Cardiac muscle cell (in vitro differentiated cells and primary cell): ENCODE results near the gene CSNK2A1. TPM values are rescaled to one million over a fixed set of nuclear protein-coding genes. Genes with fewer than 3 reads are reported as not detected.
A peak's percentile ranks its signal among the peaks of the same experiment; 100 is the strongest.

Experiments used
- DNase-seq, 2 donors: peaks; one replicate each; pipeline versions ENCODE4 v3.0.0 to v3.0.0-alpha.2; 2010 to 2017; ENCODE audit warnings: low read depth in 1 of 2, low spot score in 1 of 2
- H3K27ac ChIP-seq: fragments of 200-600 bp; sonication (generic); 2 replicates; pipeline ENCODE4 v1.5.1; 2016
- H3K27me3 ChIP-seq: fragments of 200-600 bp; sonication (generic); 2 replicates; pipeline ENCODE4 v1.6.0; 2016; ENCODE audit warnings: control low read depth
- H3K36me3 ChIP-seq: fragments of 200-600 bp; sonication (generic); 2 replicates; pipeline ENCODE4 v1.5.1; 2016; ENCODE audit warnings: control low read depth
- H3K4me1 ChIP-seq: fragments of 200-600 bp; sonication (generic); 2 replicates; pipeline ENCODE4 v1.8.1; 2017; ENCODE audit warnings: low read depth, mild to moderate bottlenecking, mixed run types
- H3K4me3 ChIP-seq: fragments of 200-600 bp; sonication (generic); 2 replicates; pipeline ENCODE4 v1.5.1; 2016; ENCODE audit warnings: mild to moderate bottlenecking
- H3K9me3 ChIP-seq: fragments of 200-600 bp; sonication (generic); 2 replicates; pipeline ENCODE4 v1.5.1; 2017; ENCODE audit warnings: low read depth, mild to moderate bottlenecking, control low read depth
- polyA plus RNA-seq: library from polyadenylated mRNA; unstranded; fragments of >200 nt; fragmentation: Nextera tagmentation; extraction: Ambion mirVana; gene quantifications from 2 replicates; pipeline ENCODE4 v1.2.1, GENCODE V29; 2016
- total RNA-seq: library from RNA; depleted of rRNA; stranded (reverse); fragments of >200 nt; gene quantifications from 2 replicates; pipeline ENCODE4 v1.2.3, GENCODE V29; 2016
- TF ChIP-seq, protein P1 (sequence below): IDR thresholded peaks from 2 replicates; pipeline ENCODE4 v1.5.1; 2012; ENCODE audit warnings: low read depth, mild to moderate bottlenecking, low read length

The CSNK2A1 gene
- total and polyA plus RNA-seq, 2 experiments from 2014 or later = 74.8 to 189 TPM

DNA sequence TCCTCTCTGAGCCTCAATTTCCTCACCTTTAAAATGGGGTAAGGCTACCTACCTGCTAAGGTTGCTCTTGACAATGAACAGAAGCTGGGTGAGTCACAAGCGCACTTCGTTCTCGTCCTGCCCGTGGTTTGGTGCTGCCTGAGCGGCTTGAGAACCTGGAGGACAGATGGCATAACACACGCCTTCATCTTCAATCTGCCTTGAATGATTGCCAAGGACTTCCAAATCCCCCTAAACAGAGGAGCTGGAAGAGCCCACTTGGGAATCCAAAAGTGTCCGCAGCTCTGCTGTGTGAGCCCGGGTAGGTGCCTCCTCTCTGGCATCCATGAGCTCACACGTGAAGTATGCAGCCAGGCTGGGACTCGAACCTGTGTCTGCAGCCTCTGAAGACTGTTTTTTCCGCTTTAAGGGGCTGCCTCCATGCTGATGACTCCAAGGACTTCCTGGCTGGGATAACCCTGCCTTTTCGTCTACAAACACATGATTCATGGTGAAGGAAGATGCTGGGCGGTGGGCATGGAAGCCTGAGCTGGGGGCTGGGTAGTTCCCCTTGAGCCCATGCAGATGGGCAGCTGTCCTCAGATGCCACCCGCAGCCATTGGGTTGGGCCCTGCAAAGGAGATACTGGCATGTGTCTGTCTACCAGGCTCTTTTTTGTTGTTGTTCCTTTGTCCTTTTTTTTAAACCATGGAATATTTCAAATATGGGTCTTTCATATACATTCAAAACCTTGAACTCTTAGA lies 25.3 kb upstream of the CSNK2A1 start:
- Histone ChIP-seq H3K27ac (peak overlapping the region; percentile 8), H3K4me3 (no peak overlapping the region), H3K27me3 (no peaks in the 10 kb centered on the region), H3K4me1 (peaks cover 24% of the 10 kb centered on the region), H3K9me3 (no peaks in the 10 kb centered on the region), H3K36me3 (no peaks in the 10 kb centered on the region)
- no peak for DNase-seq
- TF ChIP-seq, protein P1, sequence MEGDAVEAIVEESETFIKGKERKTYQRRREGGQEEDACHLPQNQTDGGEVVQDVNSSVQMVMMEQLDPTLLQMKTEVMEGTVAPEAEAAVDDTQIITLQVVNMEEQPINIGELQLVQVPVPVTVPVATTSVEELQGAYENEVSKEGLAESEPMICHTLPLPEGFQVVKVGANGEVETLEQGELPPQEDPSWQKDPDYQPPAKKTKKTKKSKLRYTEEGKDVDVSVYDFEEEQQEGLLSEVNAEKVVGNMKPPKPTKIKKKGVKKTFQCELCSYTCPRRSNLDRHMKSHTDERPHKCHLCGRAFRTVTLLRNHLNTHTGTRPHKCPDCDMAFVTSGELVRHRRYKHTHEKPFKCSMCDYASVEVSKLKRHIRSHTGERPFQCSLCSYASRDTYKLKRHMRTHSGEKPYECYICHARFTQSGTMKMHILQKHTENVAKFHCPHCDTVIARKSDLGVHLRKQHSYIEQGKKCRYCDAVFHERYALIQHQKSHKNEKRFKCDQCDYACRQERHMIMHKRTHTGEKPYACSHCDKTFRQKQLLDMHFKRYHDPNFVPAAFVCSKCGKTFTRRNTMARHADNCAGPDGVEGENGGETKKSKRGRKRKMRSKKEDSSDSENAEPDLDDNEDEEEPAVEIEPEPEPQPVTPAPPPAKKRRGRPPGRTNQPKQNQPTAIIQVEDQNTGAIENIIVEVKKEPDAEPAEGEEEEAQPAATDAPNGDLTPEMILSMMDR = no peak

DNA sequence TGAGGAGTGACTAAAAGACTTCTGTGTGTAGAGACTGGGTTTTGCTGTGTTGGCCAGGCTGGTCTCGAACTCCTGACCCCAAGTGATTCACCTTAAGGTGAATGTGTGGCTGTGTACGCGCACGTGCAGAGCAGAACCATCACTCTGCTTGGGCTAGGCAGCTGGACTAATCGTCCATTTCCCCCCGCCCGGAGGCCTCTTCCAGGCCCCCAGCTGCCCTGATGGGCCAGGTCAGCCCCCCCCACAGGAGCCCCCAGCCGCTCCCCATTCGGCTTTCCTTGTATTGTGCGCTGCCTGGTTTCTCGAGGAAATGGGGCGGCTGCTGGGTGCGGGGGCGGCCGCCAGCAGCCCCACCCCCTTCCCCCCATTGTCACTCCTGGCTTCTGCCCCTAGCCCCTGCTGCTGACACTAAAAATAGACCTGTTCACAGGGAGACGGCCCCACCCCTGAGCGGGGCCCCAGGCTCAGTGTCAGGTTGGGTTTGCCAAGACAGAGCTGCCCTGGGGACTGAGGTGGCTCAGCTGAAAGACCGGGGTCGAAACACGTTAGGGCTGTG lies 24.6 kb upstream of the CSNK2A1 start:
- TF ChIP-seq, protein P1 = no peak
- peaks cover 24% of the 10 kb centered on the region for H3K4me1 ChIP-seq
- H3K4me3 ChIP-seq = no peak overlapping the region
- no peaks in the 10 kb centered on the region for H3K36me3 ChIP-seq
- H3K9me3 ChIP-seq = no peaks in the 10 kb centered on the region
- peak in 1 of 2 donors; percentile 69 for DNase-seq
- no peak overlapping the region for H3K27ac ChIP-seq
- H3K27me3 ChIP-seq = no peaks in the 10 kb centered on the region

DNA sequence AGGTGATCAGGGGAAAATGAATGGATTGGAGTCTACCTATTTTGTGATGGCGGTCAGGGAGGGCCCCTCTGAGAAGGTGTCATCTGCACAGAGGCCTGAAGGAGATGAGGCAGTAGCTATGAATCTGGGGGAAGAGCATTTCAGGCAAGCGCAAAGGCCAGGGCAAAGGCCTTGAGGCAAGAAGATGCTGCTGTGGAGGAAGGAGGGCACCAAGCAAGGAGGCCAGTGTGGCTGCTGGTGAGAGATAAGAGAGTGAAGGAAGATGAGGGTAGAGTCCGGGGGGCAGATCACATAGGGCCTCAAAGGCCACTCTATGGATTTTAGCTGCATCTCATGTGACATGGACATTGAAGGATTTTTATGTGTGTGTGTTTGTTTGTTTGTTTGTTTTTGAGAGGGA lies 20.6 kb upstream of the CSNK2A1 start:
- peaks cover 18% of the 10 kb centered on the region for H3K4me1 ChIP-seq
- H3K9me3 ChIP-seq = no peaks in the 10 kb centered on the region
- H3K4me3 ChIP-seq = no peak overlapping the region
- TF ChIP-seq, protein P1 = no peak
- DNase-seq = no peak
- H3K27ac ChIP-seq = no peak overlapping the region
- no peaks in the 10 kb centered on the region for H3K27me3 ChIP-seq
- H3K36me3 ChIP-seq = no peaks in the 10 kb centered on the region

DNA sequence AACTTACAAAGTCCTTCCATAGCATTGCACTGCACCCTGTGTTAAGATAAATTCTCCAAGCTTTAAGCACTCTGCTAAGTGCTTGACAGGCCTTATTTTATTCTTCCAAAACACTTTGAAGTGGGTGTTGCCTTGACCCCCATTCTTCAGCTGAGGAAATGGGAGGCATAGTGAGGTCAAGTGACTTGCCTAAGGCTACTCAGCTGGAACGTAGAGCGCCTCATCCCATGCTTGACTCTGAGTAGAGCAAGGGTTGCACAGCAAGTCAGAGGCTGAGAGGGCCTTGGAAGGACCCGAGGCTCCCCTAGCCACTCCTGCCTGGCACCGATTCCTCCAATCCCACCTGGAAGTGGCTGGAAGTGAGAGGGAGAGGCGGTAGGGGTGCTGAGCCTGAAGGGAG lies 19.6 kb upstream of the CSNK2A1 start:
- H3K4me1 ChIP-seq = peaks cover 8% of the 10 kb centered on the region
- H3K9me3 ChIP-seq = no peaks in the 10 kb centered on the region
- H3K27ac ChIP-seq = no peak overlapping the region
- TF ChIP-seq, protein P1 = no peak
- no peaks in the 10 kb centered on the region for H3K27me3 ChIP-seq
- no peak for DNase-seq
- H3K36me3 ChIP-seq = no peaks in the 10 kb centered on the region
- no peak overlapping the region for H3K4me3 ChIP-seq

DNA sequence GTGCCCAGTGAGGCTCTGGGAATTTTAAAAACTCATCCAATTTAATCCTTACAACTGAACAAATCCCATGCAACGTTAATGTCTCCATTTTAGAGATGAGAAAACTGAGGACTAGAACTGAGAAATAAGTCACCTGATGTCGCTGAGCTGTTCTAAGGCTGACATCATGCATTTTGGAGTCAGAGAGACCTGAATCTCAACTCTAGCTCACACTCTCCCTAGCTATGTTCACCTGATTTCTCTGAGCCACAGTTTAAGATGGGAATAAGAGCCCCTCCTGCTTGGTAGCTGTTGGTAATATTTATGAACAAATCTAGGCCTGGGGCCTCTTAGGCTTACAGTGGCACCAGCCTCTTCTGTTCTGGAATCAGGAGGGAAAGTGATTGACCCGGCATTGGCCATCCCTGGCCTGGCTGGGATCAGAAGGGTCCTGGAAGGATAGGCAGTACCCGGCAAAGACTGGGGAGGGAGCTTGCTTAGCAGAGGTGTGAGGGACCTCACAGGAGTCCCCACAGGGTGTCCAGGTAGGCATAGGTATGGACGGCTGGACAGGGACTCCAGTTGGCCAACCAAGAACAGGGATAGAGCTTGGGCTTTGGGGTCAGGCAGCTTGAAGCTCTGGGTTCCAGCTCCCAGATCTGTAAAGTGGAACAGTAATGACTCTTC lies 18.8 kb upstream of the CSNK2A1 start:
- Histone ChIP-seq H3K4me1 (peaks cover under 1% of the 10 kb centered on the region), H3K9me3 (no peaks in the 10 kb centered on the region), H3K4me3 (no peak overlapping the region), H3K27me3 (no peaks in the 10 kb centered on the region), H3K27ac (no peak overlapping the region), H3K36me3 (no peaks in the 10 kb centered on the region)
- TF ChIP-seq, protein P1 = no peak
- DNase-seq = no peak
